WTC11 (cell line): ENCODE measurements around the gene DAZAP2. TPM values are rescaled to one million over a fixed set of nuclear protein-coding genes. Genes with fewer than 3 reads are reported as not detected.

Experiments
- ATAC-seq: fragments of 200-7000 bp; cut with Tn5 transposase; 2 replicates; pipeline ENCODE4 v1.10.0; 2021; ENCODE audit warnings: mild to moderate bottlenecking, moderate library complexity
- CTCF ChIA-PET: fragments of 300-600 bp; sonication (Branson Sonifier 250); formaldehyde crosslinking; loops from one replicate; lab custom pipeline; 2021; ENCODE audit warnings: antibody characterized with exemption; lab: Charles Lee
- POLR2A ChIA-PET: fragments of 350-600 bp; sonication (Branson Sonifier 250); formaldehyde crosslinking; loops from one replicate; lab custom pipeline; 2021; ENCODE audit warnings: antibody characterized with exemption; lab: Charles Lee
- DNase-seq: peaks from one replicate; pipeline ENCODE4 v3.0.0; 2021; ENCODE audit warnings: low spot score
- H3K27ac Mint-ChIP-seq: 2 replicates; pipeline ENCODE4 v1.8.0; 2021; ENCODE audit warnings: mixed read lengths
- H3K27me3 Mint-ChIP-seq: 2 replicates; pipeline ENCODE4 v1.8.0; 2021; ENCODE audit warnings: low read depth, mild to moderate bottlenecking, moderate library complexity, mixed read lengths
- H3K36me3 Mint-ChIP-seq: 2 replicates; pipeline ENCODE4 v1.8.0; 2021; ENCODE audit warnings: mixed read lengths
- H3K4me1 Mint-ChIP-seq: 2 replicates; pipeline ENCODE4 v1.8.0; 2022; ENCODE audit warnings: mixed read lengths
- H3K4me3 Mint-ChIP-seq: 2 replicates; pipeline ENCODE4 v1.8.0; 2021; ENCODE audit warnings: mild to moderate bottlenecking, moderate library complexity, mixed read lengths
- H3K9me3 Mint-ChIP-seq: 2 replicates; pipeline ENCODE4 v1.8.0; 2021; ENCODE audit warnings: mixed read lengths
- ATF6 ChIP-seq: sonication (generic); formaldehyde crosslinking; IDR thresholded peaks from 2 replicates; pipeline ENCODE4 v1.8.1; 2023; ENCODE audit warnings: mild to moderate bottlenecking, missing genetic modification reagents
- E2F4 ChIP-seq: sonication (generic); formaldehyde crosslinking; IDR thresholded peaks from 2 replicates; pipeline ENCODE4 v1.8.1; 2022; ENCODE audit warnings: low read depth, mild to moderate bottlenecking, moderate library complexity, missing genetic modification reagents, borderline replicate concordance
- E2F5 ChIP-seq: sonication (generic); formaldehyde crosslinking; IDR thresholded peaks from 2 replicates; pipeline ENCODE4 v1.8.1; 2022; ENCODE audit warnings: mild to moderate bottlenecking, moderate library complexity, missing genetic modification reagents
- FOXP4 ChIP-seq: sonication (generic); formaldehyde crosslinking; IDR thresholded peaks from 2 replicates; pipeline ENCODE4 v1.8.0; 2022; ENCODE audit warnings: mild to moderate bottlenecking, missing genetic modification reagents
- GRHL2 ChIP-seq: fragments of 250-450 bp; sonication (Bioruptor Pico); IDR thresholded peaks from 2 replicates; pipeline ENCODE4 v1.8.0; 2022; ENCODE audit warnings: mild to moderate bottlenecking, moderate library complexity; ENCODE audit not compliant: insufficient replicate concordance, severe bottlenecking
- JAZF1 ChIP-seq: fragments of 250-450 bp; sonication (Bioruptor Pico); IDR thresholded peaks from 2 replicates; pipeline ENCODE4 v1.9.0; 2021; ENCODE audit warnings: moderate library complexity, mild to moderate bottlenecking, inconsistent platforms
- NFATC4 ChIP-seq: fragments of 250-450 bp; sonication (Bioruptor Pico); IDR thresholded peaks from 2 replicates; pipeline ENCODE4 v1.9.0; 2021; ENCODE audit warnings: mild to moderate bottlenecking
- RORB ChIP-seq: fragments of 250-450 bp; sonication (Bioruptor Pico); IDR thresholded peaks from 2 replicates; pipeline ENCODE4 v1.9.0; 2021; ENCODE audit warnings: mild to moderate bottlenecking
- USF1 ChIP-seq: sonication (generic); formaldehyde crosslinking; IDR thresholded peaks from 2 replicates; pipeline ENCODE4 v1.8.0; 2022; ENCODE audit warnings: mild to moderate bottlenecking, missing genetic modification reagents
- ZNF138 ChIP-seq: sonication (generic); formaldehyde crosslinking; conservative IDR thresholded peaks from 2 replicates; pipeline ENCODE4 v1.8.1; 2022; ENCODE audit warnings: mild to moderate bottlenecking, moderate library complexity, missing genetic modification reagents
- ZNF317 ChIP-seq: sonication (generic); formaldehyde crosslinking; IDR thresholded peaks from 2 replicates; pipeline ENCODE4 v1.8.1; 2023; ENCODE audit warnings: low read depth, mild to moderate bottlenecking, moderate library complexity, missing genetic modification reagents, borderline replicate concordance
- ZNF423 ChIP-seq: fragments of 250-450 bp; sonication (Bioruptor Pico); IDR thresholded peaks from 2 replicates; pipeline ENCODE4 v2.1.2; 2022; ENCODE audit warnings: mild to moderate bottlenecking, moderate library complexity
- ZNF671 ChIP-seq: fragments of 250-450 bp; sonication (Bioruptor Pico); IDR thresholded peaks from 2 replicates; pipeline ENCODE4 v1.8.0; 2021; ENCODE audit warnings: mild to moderate bottlenecking
- total RNA-seq: library from RNA; stranded (reverse); gene quantifications from 3 replicates; pipeline ENCODE4 v1.2.3, GENCODE V29; 2021
- TF ChIP-seq, protein P1 (sequence below): sonication (generic); formaldehyde crosslinking; IDR thresholded peaks from 2 replicates; pipeline ENCODE4 v1.8.0; 2022; ENCODE audit warnings: mild to moderate bottlenecking, missing genetic modification reagents
- TF ChIP-seq, protein P2 (sequence below): fragments of 200-600 bp; IDR thresholded peaks from 2 replicates; pipeline ENCODE4 v1.8.0; 2022; ENCODE audit warnings: antibody characterized with exemption
- TF ChIP-seq, protein P3 (sequence below): sonication (generic); formaldehyde crosslinking; IDR thresholded peaks from 2 replicates; pipeline ENCODE4 v1.8.1; 2023; ENCODE audit warnings: mild to moderate bottlenecking, missing genetic modification reagents, moderate library complexity
- TF ChIP-seq, protein P4 (sequence below): sonication (generic); formaldehyde crosslinking; IDR thresholded peaks from 2 replicates; pipeline ENCODE4 v1.8.1; 2023; ENCODE audit warnings: mild to moderate bottlenecking, missing genetic modification reagents, borderline replicate concordance
- TF ChIP-seq, protein P5 (sequence below): fragments of 250-450 bp; sonication (Bioruptor Pico); IDR thresholded peaks from 2 replicates; pipeline ENCODE4 v2.1.2; 2022; ENCODE audit warnings: mild to moderate bottlenecking, moderate library complexity
- TF ChIP-seq, protein P6 (sequence below): sonication (generic); formaldehyde crosslinking; IDR thresholded peaks from 2 replicates; pipeline ENCODE4 v1.8.0; 2023; ENCODE audit warnings: missing genetic modification reagents

Gene DAZAP2
- total RNA-seq, 1 experiment from 2014 or later, result 35.8 TPM

- no peak for ATAC-seq
- Mint-ChIP-seq H3K9me3 (no peaks in the 10 kb centered on the region), H3K27me3 (no peaks in the 10 kb centered on the region), H3K27ac (peak overlapping the region; percentile 48; the same call in 1 of the 2 replicates), H3K4me3 (no peak overlapping the region), H3K36me3 (peaks cover 51% of the 10 kb centered on the region), H3K4me1 (peaks cover 38% of the 10 kb centered on the region)
- TF ChIP-seq NFATC4 (CRISPR knock-in tag), result no peak
- TF ChIP-seq, protein P1, sequence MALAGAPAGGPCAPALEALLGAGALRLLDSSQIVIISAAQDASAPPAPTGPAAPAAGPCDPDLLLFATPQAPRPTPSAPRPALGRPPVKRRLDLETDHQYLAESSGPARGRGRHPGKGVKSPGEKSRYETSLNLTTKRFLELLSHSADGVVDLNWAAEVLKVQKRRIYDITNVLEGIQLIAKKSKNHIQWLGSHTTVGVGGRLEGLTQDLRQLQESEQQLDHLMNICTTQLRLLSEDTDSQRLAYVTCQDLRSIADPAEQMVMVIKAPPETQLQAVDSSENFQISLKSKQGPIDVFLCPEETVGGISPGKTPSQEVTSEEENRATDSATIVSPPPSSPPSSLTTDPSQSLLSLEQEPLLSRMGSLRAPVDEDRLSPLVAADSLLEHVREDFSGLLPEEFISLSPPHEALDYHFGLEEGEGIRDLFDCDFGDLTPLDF, result no peak
- no peak for TF ChIP-seq E2F4
- TF ChIP-seq, protein P2, sequence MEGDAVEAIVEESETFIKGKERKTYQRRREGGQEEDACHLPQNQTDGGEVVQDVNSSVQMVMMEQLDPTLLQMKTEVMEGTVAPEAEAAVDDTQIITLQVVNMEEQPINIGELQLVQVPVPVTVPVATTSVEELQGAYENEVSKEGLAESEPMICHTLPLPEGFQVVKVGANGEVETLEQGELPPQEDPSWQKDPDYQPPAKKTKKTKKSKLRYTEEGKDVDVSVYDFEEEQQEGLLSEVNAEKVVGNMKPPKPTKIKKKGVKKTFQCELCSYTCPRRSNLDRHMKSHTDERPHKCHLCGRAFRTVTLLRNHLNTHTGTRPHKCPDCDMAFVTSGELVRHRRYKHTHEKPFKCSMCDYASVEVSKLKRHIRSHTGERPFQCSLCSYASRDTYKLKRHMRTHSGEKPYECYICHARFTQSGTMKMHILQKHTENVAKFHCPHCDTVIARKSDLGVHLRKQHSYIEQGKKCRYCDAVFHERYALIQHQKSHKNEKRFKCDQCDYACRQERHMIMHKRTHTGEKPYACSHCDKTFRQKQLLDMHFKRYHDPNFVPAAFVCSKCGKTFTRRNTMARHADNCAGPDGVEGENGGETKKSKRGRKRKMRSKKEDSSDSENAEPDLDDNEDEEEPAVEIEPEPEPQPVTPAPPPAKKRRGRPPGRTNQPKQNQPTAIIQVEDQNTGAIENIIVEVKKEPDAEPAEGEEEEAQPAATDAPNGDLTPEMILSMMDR, result no peak
- TF ChIP-seq, protein P3, sequence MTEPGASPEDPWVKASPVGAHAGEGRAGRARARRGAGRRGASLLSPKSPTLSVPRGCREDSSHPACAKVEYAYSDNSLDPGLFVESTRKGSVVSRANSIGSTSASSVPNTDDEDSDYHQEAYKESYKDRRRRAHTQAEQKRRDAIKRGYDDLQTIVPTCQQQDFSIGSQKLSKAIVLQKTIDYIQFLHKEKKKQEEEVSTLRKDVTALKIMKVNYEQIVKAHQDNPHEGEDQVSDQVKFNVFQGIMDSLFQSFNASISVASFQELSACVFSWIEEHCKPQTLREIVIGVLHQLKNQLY (CRISPR knock-in tag), result no peak
- no peak for TF ChIP-seq FOXP4
- TF ChIP-seq GRHL2 (CRISPR knock-in tag), result no peak
- TF ChIP-seq ZNF671 (CRISPR knock-in tag), result no peak
- no peak for TF ChIP-seq RORB
- TF ChIP-seq, protein P4, sequence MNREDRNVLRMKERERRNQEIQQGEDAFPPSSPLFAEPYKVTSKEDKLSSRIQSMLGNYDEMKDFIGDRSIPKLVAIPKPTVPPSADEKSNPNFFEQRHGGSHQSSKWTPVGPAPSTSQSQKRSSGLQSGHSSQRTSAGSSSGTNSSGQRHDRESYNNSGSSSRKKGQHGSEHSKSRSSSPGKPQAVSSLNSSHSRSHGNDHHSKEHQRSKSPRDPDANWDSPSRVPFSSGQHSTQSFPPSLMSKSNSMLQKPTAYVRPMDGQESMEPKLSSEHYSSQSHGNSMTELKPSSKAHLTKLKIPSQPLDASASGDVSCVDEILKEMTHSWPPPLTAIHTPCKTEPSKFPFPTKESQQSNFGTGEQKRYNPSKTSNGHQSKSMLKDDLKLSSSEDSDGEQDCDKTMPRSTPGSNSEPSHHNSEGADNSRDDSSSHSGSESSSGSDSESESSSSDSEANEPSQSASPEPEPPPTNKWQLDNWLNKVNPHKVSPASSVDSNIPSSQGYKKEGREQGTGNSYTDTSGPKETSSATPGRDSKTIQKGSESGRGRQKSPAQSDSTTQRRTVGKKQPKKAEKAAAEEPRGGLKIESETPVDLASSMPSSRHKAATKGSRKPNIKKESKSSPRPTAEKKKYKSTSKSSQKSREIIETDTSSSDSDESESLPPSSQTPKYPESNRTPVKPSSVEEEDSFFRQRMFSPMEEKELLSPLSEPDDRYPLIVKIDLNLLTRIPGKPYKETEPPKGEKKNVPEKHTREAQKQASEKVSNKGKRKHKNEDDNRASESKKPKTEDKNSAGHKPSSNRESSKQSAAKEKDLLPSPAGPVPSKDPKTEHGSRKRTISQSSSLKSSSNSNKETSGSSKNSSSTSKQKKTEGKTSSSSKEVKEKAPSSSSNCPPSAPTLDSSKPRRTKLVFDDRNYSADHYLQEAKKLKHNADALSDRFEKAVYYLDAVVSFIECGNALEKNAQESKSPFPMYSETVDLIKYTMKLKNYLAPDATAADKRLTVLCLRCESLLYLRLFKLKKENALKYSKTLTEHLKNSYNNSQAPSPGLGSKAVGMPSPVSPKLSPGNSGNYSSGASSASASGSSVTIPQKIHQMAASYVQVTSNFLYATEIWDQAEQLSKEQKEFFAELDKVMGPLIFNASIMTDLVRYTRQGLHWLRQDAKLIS (CRISPR knock-in tag), result no peak
- TF ChIP-seq ZNF138, result no peak
- TF ChIP-seq ZNF317 (CRISPR knock-in tag), result no peak
- no peak for TF ChIP-seq JAZF1 (CRISPR knock-in tag)
- no peak for TF ChIP-seq E2F5 (CRISPR knock-in tag)
- TF ChIP-seq, protein P5, sequence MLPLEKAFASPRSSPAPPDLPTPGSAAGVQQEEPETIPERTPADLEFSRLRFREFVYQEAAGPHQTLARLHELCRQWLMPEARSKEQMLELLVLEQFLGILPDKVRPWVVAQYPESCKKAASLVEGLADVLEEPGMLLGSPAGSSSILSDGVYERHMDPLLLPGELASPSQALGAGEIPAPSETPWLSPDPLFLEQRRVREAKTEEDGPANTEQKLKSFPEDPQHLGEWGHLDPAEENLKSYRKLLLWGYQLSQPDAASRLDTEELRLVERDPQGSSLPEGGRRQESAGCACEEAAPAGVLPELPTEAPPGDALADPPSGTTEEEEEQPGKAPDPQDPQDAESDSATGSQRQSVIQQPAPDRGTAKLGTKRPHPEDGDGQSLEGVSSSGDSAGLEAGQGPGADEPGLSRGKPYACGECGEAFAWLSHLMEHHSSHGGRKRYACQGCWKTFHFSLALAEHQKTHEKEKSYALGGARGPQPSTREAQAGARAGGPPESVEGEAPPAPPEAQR, result no peak
- no peak for TF ChIP-seq USF1 (CRISPR knock-in tag)
- TF ChIP-seq, protein P6, sequence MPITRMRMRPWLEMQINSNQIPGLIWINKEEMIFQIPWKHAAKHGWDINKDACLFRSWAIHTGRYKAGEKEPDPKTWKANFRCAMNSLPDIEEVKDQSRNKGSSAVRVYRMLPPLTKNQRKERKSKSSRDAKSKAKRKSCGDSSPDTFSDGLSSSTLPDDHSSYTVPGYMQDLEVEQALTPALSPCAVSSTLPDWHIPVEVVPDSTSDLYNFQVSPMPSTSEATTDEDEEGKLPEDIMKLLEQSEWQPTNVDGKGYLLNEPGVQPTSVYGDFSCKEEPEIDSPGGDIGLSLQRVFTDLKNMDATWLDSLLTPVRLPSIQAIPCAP (CRISPR knock-in tag), result no peak
- TF ChIP-seq ZNF423, result no peak
- TF ChIP-seq ATF6 (CRISPR knock-in tag), result no peak
- ChIA-PET POLR2A (interaction anchor here (0.6 to 1.1 kb wide), 2 partner anchors 10 to 112 kb away, joined by 3 read pairs; no protein-coding TSS in a partner anchor), CTCF (interaction anchor here (0.5 to 1.9 kb wide), 2 partner anchors 26 to 148 kb away, joined by 4 to 5 read pairs; partner anchors contain the start of gene POU6F1)
- no peak for DNase-seq
Observed at GRCh38 chr12:51244269-51244668, 5.6 kb downstream of the DAZAP2 start.
